Right renal cortex interstitium (tissue), 3 donors: Measurements from ENCODE around the gene CEPT1. TPM values are rescaled to one million over a fixed set of nuclear protein-coding genes. Genes with fewer than 3 reads are reported as not detected.

ENCODE experiments used
- DNase-seq, 3 donors: peaks; one replicate each; pipeline ENCODE4 v3.0.0-alpha.2; 2013; ENCODE audit warnings: low read depth in 3 of 3, low spot score in 2 of 3
- polyA plus RNA-seq, 3 donors: library from polyadenylated mRNA; unstranded; fragments of 120-200 nt; gene quantifications; one replicate each; pipeline ENCODE4 v1.2.1, GENCODE V29; 2013; ENCODE audit not compliant: insufficient read length in 3 of 3

Gene CEPT1
- polyA plus RNA-seq, 3 donors, result 47.5 to 48.6 (median 48.0) TPM

DNA sequence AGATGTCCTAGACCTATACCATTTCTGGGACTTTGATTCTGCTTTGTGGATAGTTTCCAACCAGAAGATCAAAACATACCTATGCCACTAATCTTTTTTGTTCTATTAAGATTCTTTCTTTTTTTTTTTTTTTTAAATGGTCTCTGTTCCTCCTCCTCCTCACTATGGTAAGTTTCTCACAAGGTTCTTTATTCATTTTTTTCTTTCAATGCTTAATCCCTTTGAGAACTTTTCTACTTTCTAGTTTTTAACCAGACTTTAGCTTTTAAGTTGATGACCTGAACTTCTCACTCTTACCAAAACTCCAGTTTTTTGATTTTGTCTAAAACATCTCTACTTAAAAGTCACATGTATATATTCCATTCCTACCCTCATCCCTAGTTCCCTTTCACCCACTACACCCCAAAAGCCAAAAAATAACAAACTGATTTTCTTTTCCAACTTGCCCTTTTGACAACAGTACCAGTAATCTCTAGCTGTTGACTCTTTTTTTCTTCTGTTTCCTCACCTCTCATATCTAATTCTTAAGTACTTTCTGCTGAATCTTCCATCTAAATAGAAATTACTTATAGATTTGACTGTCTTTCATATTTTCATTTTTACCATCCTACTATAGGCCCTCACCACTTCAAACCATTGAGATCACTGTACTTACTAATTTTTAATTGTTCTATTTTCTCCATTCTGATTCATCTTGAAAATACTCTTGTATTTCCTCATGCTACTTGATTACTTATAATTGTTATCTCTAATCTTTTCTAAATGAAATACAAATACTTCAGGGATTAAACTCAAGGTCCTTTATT is 6.1 kb downstream of the CEPT1 start:
- no peak for DNase-seq

DNA sequence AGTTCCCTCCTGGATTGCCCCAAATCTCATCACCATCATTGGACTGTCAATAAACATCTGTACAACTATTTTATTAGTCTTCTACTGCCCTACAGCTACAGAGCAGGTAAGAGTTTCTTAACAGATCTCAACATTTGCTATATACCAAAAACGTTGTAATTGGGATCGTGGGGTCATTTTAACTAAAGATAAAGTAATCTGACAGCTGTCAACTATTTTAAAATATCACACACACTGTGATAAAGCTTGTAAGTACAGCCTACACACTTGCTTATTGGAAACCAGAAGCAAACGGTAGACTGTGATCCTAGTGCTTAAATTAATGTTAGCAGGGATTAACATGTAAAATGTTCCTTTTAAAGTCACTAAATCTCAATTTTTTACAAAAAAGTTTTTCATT is 7.9 kb downstream of the CEPT1 start:
- no peak for DNase-seq

DNA sequence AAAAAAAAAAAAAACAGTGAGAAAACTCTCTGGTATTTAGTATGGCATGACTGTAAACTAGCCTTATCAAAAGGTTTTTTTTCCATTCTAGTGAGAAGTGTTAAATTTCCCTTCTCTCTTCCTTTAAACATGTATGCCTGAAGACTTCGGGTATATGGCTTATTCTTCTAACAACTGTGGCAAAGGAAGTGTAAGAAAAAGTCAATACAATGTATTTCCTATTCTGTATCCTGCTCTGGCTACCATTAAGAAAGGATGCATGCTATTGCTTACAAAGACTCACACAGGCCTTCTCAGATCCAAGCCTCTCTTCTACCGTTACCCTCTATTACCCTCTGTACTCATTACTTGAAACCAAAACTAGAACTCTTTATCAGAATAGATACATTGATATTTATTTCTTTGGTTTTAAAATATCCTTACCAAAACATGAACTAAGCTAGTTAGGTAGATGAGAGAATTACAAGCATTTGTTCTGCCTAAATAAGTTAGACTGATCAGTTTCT is 8.4 kb downstream of the CEPT1 start:
- DNase-seq, result no peak

DNA sequence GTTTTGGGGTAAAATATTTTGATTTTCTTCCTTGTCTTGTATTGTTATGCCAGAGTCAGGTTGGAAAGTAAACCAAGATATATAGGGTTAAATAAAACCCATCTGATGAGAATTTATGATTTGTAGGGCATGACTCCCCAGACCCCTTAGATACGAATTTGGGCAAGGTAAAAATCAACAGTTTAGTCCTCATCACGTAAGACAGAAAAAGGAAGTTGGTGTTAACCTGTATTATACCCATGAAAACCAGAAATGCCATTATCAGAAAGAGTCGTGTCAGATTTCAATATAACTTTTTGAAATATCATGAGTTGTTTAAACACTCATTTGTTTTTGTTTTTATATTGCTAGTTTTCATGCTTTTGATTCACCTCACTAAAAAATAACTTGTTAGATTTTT is 11.8 kb downstream of the CEPT1 start:
- DNase-seq, result no peak

DNA sequence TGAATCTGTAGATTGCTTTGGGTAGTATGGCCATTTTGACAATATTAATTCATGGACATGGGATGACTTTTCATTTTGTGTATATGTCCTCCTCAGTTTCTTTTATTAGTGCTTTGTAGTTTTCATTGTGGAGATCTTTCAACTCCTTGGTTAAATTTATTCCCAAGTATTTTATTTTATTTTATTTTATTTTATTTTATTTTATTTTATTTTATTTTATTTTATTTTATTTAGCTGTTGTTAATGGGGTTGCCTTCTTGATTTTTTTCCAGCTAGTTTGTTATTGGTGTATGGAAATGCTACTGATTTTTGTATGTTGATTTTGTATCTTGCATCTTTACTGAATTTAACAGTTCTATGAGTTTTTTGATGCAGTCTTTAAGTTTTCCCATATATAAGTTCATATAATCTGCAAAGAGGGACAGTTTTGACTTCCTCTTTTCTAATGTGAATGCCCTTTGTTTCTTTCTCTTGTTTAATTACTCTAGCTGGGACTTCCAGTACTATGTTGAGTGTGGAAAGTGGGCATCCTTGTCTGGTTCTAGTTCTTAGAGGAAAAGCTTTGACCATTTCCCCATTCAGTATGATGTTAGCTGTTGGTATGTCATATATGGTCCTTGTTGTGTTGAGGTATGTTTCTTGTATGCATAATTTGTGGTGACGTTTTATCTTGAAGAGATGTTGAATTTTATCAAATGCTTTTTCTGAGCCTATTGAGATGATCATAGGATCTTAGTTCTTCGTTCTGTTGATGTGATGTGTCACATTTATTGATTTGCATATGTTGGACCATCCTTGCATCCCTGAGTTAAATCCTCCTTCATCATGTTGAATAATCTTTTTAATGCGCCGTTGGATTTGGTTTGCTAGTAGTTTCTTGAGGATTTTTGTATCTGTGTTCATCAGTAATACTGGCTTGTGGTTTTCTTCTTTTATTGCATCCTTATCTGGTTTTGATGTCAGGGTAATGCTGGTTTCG is 14.3 kb downstream of the CEPT1 start:
- no peak for DNase-seq

DNA sequence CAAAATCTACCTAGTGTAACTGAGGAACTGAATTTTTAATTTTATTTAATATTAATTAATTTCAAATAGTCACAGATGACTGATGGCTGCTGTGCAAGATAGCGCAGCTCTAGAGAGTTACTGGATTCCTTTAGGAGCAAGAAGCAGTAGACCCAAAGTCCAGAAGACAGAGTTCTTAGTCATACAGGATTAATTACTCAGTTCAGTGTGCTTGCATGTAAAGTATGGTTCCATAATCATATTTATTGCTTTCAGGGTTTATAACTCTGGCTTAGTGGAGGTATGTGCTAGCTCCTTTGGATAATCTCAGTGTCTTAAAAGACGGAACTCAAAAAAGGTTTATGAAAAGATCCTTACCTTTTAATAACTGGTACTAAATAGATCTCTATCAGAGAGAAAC is 17.4 kb downstream of the CEPT1 start:
- DNase-seq, result no peak

DNA sequence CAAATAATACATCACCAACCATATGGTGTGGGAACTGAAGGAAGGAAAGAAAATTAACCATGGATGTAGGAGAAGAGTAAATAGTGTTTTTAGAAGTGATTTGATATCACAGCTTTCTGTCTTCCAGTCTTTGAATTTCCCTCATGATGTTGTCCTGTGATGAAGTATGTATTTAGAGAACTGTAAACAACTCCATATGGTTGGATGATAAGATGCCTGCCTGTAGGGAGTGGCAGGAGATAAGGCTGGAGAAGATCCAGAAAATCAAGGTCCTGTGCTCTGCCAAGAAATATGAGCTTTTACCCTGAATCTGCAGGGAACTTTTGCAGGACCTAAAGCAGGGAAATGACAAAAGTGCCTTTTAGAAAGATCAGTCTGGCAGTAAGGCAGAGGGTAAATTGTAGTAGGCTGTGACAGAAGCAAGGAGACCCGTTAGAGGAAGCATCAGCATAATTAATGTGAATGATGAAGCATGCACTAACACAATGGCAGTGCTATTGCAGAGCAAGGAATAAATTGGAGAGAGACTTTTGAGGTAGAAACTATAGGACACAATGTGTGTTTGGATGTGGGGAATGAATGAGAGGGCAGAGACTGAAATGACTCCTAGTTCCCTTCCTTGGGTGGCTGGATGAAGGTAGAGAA is 21.9 kb downstream of the CEPT1 start:
- no peak for DNase-seq

DNA sequence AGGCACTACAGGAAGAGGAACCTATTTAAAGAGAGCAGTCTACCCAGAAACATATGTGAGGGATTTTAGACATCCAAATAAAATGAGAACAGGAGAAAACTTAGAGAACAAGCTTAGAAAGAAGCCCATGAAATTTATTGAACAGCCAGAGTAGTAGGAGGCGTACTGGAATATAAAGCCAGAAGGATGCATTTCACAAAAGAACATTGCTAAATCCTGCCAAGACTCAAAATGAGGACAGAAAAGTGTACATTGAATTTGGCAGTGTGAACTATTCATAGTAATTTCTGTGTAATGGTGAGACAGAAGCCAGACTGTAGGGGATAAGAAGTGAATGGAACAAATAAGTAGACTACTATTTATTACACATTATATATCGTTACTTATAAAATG is 22.5 kb downstream of the CEPT1 start:
- no peak for DNase-seq

DNA sequence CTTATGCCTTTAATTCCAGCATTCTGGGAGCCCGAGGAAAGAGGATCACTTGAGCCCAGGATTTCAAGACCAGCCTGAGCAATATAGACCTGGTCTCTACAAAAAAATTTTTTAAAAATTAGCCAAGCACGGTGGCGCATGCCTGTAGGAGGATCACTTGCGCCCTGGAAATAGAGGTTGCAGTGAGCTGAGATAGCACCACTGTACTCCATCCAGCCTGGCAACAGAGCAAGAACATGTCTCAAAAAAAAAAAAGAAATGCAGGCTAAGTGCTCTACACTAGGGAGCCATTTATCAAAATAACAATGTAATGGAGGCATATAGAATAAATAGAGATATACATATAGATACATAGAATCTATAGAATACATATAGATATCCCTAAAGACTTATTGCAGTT is 23.3 kb downstream of the CEPT1 start:
- DNase-seq, result no peak

DNA sequence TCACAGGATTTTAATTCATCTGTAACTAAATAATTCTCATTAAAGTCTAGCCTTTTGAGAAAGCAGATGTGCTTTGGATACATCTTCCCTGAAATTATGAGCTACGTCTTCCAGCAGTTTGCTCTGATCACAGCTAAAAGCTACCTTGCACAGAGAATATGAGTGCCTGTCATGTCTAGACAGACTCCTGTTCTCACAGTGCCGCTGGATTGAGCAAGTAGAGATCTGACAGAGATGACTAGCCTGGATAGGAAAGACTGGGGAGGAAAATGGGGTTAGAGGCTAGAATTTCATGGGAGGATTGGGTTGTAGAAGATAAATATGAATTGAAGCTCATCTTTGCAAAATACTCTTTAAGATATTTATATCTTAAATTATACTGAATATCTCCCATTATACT is 24.1 kb downstream of the CEPT1 start:
- DNase-seq, result no peak

DNA sequence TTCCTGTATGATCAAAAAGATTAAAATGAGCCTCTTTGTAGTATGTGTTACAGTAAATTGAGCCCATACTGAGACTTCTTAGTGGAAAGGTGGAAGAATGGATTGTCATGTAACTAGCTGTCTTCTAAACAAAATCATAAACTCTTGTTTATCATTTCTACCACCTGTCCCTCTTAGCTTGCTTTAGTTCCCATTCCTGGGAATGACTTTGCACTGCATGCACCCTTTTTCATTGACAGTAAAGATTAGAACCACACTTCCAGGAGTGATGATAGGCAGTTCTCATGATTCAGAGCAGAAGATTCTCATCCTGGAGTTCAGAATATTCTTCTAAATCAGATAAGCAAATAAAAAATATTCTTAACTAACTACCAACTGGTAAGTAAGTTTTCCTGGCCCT is 32.4 kb downstream of the CEPT1 start:
- no peak for DNase-seq

DNA sequence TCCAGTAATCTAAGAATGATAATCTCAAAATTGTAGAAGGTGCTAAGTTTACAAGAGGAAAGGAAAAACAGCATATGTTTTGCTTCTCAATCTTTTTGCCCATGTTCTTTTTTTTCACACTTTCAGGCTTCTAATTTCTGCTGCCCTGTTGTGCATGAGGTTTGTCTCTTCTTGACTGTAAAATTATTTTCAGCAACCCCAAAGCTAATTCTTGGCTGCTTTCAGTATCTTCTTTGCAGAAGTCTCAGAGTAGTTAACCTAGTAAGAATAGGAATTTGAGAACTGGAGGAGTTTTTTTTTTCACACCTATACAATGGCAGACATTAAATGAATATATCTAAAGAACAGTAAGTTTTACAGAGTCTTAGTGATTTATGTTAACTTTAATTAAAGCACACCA is 34.0 kb downstream of the CEPT1 start:
- no peak for DNase-seq

DNA sequence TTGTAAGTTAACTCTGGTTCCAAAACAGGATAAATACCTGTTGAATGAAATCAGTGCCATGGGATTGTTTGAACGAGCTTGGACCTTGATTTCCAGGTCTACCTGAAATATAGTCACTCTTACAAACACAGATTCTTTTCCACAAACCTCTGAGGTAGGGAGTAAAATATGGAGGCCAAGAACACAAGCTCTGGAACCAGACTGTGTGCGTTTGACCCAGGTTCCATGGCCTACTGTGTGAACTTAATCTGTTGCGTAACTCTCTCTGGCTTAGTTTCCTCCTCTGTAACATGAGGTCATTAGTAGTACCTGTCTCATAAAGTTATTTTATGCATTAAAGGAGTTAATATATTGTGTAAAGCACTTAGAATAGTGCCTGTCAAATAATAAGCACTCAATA is 35.3 kb downstream of the CEPT1 start:
- no peak for DNase-seq

DNA sequence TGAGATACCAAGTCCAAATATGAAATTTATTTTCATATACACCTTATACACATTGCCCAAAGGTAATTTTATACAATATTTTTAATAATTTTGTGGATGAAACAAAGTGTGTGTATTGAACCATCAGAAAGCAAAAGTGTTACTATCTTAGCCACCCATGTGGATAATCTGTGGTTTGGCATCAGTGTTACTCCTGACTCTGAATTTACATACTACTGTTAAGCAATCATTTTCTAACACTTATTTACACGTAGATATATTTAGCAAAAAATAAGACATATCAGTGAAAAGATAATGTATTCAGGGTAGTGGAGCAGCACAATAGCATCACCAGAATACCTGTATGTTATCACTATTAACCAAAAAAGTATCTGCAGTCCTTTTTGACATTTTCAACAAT is 36.7 kb downstream of the CEPT1 start:
- no peak for DNase-seq

DNA sequence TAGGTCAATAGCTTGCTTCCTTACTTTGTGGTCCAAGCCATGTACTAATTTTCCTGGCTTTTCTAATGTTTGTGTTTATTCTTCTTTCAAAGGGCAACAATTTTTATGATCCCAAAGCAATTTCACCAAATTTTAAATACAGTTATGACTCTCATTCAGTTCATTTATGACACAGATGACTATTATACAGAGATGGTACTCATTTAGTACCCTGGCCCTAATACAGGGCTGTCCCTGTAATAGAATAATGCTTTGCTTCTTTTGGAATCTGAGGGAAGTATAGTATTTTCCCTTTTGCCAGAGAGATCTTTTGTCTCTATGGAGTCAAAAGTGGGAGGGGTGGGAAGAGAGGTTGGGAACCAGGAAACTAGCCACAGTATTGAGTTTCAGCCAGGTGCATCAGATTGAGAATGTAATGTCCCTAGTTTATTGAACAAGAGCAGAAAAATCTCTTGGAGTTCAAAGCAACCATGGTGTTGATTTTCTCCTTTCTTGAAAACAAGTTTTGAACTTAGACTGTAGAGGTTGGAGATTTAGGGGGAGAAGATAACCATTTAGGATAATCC is 40.0 kb downstream of the CEPT1 start:
- no peak for DNase-seq

DNA sequence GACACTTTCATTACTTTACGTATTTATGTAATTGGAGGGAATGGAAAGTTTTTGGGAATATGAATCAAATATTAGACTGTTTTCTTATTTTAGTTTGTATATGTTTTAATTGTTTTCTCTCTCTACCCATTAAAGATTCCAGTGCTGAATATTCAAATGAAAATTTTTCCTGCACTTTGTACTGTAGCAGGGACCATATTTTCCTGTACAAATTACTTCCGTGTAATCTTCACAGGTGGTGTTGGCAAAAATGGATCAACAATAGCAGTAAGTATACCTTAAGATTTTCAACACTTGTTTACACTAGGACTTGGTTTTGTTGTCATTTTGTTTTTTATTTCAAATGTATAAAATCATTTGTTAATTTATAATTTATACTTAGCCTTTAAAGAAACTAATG is 42.0 kb downstream of the CEPT1 start:
- DNase-seq, result no peak

DNA sequence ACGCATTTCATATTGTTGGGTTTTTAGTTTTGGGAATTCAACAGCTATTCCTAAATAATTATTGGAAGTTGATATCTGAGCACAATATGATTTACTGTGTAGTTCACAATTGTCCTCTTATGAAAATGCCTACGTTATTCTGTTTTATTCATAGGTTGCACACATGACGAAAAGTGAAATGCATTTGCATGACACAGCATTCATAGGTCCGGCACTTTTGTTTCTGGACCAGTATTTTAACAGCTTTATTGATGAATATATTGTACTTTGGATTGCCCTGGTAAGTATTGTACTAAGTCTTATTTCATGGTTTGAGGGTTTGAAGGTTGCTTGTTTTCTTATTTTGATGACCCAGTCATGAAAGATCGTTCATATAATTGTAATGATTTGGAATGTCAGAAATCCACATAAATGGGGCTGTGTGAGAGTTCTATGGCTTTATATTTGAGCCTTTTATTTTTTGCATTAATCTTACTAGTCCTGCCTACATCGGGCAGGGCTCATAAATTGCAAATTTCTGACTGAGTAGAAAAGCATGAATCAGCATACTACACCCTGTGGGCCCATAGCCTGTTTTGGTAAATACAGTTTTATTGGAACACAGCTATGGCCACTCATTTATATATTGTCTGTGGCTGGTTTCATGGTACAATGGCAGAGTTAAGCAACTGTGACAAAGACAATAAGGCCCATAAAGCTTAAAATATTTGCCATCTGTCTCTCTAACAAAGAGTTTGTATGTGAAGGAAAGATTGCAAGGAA is 43.5 kb downstream of the CEPT1 start:
- no peak for DNase-seq

DNA sequence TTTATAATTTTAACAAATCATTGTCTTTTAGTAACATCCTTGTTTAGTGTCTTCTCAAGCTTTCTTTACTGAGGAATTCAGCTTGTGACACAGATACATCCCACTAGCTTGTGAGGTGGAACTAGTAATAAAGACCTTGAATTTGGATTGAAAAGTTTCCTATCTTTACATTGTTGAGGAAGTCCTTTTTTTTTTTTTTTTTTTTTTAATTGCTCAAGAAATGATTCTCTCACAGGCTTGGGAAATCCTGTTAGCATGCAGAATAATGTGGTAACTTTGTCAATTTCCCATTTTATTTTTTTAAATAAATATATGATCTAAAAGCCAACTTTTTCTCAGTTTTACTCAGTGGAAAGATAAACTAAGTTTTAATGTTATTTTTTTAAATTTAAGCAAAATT is 44.6 kb downstream of the CEPT1 start:
- no peak for DNase-seq

DNA sequence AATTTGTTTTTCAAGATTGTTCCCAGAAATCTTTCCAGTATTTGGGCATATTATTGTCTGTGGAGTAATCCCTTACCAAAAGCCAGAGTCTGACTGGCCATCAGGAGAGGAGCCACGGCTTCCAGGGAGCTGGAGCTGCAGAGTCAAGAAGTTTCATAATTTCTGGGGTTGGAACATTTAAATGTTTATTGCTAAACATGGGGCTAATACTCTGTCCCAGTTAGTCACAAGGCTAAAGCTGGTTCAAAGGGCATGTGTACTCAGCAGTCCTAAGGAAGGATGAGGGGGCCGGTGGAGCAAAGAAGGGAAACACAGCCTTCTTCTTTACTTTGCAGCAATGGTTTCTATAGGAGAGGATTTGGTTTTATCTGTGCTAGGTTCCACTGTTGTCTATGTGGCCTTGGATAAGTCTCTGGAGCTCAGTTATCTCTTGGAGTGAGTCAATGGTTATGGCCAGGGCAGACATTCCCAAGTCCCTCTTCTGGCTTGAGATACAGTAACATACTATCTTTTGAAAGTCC is 51.0 kb downstream of the CEPT1 start:
- DNase-seq, result no peak

DNA sequence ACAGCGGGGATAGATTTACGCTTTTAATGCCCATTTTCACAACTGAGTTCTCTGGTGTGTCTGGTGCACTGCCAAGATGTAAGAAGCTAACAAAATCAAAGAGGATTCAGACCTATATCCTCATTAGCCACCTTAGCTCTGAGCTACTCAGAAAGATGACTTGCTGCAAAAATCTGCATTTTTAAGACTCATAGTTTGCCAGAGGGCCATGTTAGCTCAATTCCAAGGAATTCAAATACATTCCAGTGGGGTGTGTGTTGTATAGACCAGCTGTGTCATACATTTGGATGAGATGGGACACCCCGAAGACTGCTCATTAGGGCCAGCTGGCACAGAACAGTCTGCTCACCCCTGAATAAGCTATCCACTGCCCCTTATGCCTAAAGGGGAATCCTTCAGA is 51.5 kb downstream of the CEPT1 start:
- no peak for DNase-seq
